ENCODE measurements around the gene MAP3K21. TPM values are rescaled to one million over a fixed set of nuclear protein-coding genes. Genes with fewer than 3 reads are reported as not detected.

MAP3K21 gene
- total and polyA plus RNA-seq, 7 donors, result 0.04 to 0.49 (median 0.13) TPM

DNA sequence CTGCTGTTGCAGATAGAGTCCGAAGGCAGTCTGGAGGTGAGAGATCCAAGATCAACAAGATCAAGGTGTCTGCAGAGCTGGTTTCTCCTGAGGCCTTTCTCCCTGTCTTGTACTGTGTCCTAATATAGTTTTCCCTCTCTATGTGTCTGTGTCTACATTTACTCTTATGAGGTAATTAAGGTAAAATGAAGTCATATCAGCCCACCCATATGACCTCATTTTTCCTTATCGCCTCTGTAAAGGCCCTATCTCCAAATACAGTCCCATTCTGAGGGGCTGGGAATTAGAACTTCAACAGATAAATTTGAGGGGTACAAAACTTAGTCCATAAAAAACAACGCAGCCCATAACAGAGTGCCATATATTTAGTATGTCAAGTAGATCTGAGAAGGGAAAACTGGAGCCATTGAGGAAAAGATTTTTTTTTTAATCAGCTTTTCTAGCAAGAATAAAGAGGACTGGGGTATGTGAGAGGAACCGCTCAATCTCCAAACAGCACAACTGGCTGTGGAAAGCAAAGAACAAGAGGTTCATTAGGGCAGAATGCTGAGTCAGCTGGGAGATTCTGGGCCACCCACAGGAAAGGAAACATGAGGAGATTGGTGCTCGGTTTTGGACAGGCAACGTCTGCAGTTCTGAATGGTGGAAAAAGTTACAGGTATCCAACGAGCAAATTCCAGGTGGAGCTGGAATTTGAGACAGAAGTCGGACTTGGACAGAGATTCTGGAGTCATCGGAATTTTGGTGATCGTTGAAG lies 65.7 kb downstream of the MAP3K21 start:
- DNase-seq (no peak), ATAC-seq (no peak)
- intact Hi-C loops (cut with DNase I), result no loop called here
- TF ChIP-seq, protein P1, sequence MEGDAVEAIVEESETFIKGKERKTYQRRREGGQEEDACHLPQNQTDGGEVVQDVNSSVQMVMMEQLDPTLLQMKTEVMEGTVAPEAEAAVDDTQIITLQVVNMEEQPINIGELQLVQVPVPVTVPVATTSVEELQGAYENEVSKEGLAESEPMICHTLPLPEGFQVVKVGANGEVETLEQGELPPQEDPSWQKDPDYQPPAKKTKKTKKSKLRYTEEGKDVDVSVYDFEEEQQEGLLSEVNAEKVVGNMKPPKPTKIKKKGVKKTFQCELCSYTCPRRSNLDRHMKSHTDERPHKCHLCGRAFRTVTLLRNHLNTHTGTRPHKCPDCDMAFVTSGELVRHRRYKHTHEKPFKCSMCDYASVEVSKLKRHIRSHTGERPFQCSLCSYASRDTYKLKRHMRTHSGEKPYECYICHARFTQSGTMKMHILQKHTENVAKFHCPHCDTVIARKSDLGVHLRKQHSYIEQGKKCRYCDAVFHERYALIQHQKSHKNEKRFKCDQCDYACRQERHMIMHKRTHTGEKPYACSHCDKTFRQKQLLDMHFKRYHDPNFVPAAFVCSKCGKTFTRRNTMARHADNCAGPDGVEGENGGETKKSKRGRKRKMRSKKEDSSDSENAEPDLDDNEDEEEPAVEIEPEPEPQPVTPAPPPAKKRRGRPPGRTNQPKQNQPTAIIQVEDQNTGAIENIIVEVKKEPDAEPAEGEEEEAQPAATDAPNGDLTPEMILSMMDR (IDR thresholded peaks at IDR 0.05), result no peak
- Histone ChIP-seq H3K27me3 (ENCODE audit: insufficient read depth in 3 of 3, low read length in 2 of 3) (peaks cover 0 to 4% (median 4%) of the 10 kb centered on the region in 3 donors), H3K4me1 (no peaks in the 10 kb centered on the region), H3K27ac (no peak overlapping the region), H3K36me3 (ENCODE audit: insufficient read depth in 1 of 2, low read depth in 1 of 2) (no peaks in the 10 kb centered on the region), H3K9me3 (no peaks in the 10 kb centered on the region), H3K4me3 (no peak overlapping the region)
- WGBS, 3 donors, result 49 to 58% (median 51%) methylated on average over 10 of the region's 10 CpGs

DNA sequence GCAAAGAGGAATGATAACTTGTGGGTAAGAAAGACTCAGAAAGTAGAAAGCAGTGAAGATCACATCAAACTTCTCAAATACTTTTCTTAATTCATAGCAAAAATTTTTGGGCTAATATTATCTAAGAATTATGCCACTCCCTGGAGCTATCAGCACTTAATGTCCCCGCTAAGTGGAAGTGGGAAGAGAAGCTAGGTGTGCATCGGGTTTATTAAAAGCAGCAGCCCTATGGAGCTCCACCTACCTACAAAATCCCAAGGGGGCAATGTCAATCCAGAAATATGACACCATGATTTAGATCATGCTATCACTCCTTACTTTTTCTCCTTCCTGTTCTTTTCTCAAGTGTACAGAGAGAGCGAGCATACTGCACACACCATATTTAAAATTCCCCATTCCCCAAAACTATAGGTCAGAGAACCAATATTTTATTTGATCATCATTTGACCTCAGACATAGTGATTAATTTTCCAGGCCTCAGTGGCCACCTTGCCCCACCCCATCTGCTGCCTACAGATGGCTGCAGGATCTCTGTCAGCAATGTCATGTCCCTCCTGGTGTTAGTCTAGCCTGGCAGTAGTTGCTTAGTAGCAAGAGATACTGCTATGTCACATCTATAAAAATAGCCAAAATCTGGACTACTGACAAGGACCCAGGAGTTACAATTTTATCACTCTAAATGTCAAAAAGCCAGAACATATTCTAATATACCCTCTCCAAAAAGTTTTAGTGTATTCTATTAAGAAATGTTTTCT lies 66.6 kb downstream of the MAP3K21 start:
- Histone ChIP-seq H3K36me3 (ENCODE audit: insufficient read depth in 1 of 2, low read depth in 1 of 2) (no peaks in the 10 kb centered on the region), H3K4me3 (no peak overlapping the region), H3K27me3 (ENCODE audit: insufficient read depth in 3 of 3, low read length in 2 of 3) (peaks cover 0 to 4% (median 4%) of the 10 kb centered on the region in 3 donors), H3K9me3 (no peaks in the 10 kb centered on the region), H3K4me1 (no peaks in the 10 kb centered on the region), H3K27ac (no peak overlapping the region)
- ATAC-seq (no peak), DNase-seq (no peak)
- intact Hi-C loops (cut with DNase I), result no loop called here
- WGBS, 3 donors, result 80 to 86% (median 81%) methylated on average over 3 of the region's 3 CpGs
- TF ChIP-seq, protein P1 (IDR thresholded peaks at IDR 0.05), result no peak

DNA sequence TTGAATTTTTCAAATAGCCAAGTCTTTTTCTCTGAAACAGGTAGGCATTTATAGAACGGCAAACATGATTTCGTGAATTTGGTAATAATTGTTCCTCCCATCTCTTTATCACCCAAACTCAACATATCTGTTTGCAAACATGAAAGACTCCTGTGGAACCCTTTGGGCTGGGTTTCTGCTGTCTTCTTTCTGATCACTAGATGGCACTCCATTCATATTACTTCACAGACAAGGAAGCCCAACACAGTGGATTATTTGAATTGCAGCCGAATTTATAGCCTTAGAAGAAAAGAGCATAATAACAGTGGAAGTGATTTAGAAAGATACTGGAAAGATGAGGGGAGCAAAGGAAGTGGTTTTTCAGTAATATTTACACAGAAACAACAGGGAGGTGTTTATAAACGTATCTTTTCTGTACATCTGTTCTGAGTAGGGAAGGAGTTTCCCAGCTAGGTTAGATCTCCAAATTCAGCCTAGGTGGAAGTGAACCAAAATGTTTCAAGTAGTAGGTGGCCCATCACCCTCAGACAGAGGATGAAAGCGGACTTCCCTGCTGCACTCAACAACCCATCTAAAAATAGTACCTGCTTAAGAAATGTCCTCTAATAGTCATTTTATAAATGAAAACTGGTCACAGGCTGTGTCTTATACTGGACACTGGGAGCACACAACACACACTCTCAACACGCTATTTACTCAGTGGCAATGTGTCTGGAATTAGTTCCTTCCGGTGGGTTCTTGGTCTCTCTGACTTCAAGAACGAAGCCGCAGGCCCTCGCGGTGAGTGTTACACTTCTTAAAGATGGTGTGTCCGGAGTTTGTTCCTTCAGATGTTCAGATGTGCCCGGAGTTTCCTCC lies 67.6 kb downstream of the MAP3K21 start:
- TF ChIP-seq, protein P1 (IDR thresholded peaks at IDR 0.05), result peak; percentile 43
- 65 to 67% (median 67%) methylated on average over 13 of the region's 13 CpGs for WGBS, 3 donors
- Histone ChIP-seq H3K27ac (no peak overlapping the region), H3K4me1 (no peaks in the 10 kb centered on the region), H3K36me3 (ENCODE audit: insufficient read depth in 1 of 2, low read depth in 1 of 2) (no peaks in the 10 kb centered on the region), H3K27me3 (ENCODE audit: insufficient read depth in 3 of 3, low read length in 2 of 3) (peaks cover 0 to 4% (median 0%) of the 10 kb centered on the region in 3 donors), H3K4me3 (no peak overlapping the region), H3K9me3 (no peaks in the 10 kb centered on the region)
- no peak for DNase-seq
- ATAC-seq, result no peak
- intact Hi-C loops (cut with DNase I), result no loop called here

DNA sequence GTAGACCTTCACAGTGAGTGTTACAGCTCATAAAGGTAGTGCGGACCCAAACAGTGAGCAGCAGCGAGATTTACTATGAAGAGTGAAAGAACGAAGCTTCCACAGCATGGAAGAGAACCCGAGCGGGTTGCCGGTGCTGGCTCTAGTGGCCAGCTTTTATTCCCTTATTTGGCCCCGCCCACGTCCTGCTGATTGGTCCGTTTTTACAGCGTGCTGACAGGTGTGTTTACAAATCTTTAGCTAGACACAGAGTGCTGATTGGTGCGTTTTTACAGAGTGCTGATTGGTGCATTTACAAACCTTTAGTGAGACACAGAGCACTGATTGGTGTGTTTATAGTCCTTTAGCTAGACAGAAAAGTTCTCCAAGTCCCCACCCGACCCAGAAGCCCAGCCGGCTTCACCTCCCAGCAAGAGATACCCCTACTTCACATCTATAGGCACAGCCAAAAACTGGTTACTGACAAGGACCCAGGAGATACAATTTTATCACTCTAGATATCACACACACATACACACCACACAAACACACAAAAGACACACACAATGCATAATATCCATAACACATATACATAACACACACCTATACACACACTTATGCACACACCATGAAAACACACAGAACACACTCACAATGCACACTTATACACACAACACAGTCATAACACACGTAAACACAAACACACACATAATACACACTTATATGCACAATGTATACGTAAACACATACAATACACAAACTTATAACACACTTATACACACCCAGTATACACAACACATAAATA lies 68.5 kb downstream of the MAP3K21 start:
- Histone ChIP-seq H3K27me3 (ENCODE audit: insufficient read depth in 3 of 3, low read length in 2 of 3) (peaks cover 0 to 4% (median 0%) of the 10 kb centered on the region in 3 donors), H3K27ac (no peak overlapping the region), H3K36me3 (ENCODE audit: insufficient read depth in 1 of 2, low read depth in 1 of 2) (no peaks in the 10 kb centered on the region), H3K9me3 (no peaks in the 10 kb centered on the region), H3K4me3 (no peak overlapping the region), H3K4me1 (no peaks in the 10 kb centered on the region)
- TF ChIP-seq, protein P1 (IDR thresholded peaks at IDR 0.05), result no peak
- DNase-seq (no peak), ATAC-seq (no peak)
- 77 to 87% (median 85%) methylated on average over 15 of the region's 15 CpGs for WGBS, 3 donors
- intact Hi-C loops (cut with DNase I), result no loop called here

All from psoas muscle (tissue), 8 donors.